GM21528 (cell line): ENCODE results near the gene THNSL1.
A peak's percentile ranks its signal among the peaks of the same experiment; 100 is the strongest.
"Not testable (repeated sequence)": the region's sequence is repeated elsewhere in the genome, so short reads cannot be mapped to it uniquely, and the experiment has no call there.

Source experiments
- ATAC-seq: cut with Tn5 transposase; IDR thresholded peaks from one replicate; pipeline ENCODE4 v1.9.1; 2021; ENCODE audit warnings: mild to moderate bottlenecking, moderate library complexity; ENCODE audit not compliant: unreplicated experiment, low FRiP score

THNSL1 gene, protein sequence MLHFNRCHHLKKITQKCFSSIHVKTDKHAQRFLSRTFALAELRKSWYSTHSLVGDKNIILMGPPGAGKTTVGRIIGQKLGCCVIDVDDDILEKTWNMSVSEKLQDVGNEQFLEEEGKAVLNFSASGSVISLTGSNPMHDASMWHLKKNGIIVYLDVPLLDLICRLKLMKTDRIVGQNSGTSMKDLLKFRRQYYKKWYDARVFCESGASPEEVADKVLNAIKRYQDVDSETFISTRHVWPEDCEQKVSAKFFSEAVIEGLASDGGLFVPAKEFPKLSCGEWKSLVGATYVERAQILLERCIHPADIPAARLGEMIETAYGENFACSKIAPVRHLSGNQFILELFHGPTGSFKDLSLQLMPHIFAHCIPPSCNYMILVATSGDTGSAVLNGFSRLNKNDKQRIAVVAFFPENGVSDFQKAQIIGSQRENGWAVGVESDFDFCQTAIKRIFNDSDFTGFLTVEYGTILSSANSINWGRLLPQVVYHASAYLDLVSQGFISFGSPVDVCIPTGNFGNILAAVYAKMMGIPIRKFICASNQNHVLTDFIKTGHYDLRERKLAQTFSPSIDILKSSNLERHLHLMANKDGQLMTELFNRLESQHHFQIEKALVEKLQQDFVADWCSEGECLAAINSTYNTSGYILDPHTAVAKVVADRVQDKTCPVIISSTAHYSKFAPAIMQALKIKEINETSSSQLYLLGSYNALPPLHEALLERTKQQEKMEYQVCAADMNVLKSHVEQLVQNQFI

GRCh38 chr10:25016376-25017153 lies at the start of gene THNSL1:
Gene THNSL1, plus strand, starts transcription at chr10:25016612. Its CDS starts 6,612 bp downstream, at chr10:25023224.
- ATAC-seq, result peak; percentile 99

DNA sequence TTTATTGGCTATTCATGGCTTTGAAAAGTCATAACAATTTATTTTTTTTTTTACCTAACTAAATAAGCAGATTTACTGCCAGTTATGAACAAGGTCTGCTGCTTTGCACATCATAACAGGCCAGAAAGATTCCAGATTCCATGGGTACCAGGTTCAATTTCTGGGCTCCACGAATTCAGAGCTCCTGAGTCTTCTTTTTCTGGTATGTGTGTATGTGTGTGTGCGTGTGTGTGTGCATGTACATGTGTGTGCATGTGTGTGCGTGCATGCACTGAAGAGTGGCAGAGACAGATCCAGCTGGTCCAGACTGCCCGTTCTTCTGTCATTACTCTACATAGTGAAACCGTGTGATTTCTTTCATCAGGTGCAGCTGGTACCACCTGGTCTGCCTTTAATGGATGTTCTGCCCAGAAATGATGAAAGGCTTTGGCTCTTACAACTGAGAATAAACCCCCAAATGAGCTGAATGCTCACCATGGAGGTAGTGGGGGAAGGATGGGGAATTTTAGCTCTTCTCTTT lies 49.4 kb upstream of the THNSL1 start:
- no peak for ATAC-seq

- no peak for ATAC-seq
These were observed 48.1 kb upstream of the THNSL1 start for GRCh38 chr10:24968349-24968748.

DNA sequence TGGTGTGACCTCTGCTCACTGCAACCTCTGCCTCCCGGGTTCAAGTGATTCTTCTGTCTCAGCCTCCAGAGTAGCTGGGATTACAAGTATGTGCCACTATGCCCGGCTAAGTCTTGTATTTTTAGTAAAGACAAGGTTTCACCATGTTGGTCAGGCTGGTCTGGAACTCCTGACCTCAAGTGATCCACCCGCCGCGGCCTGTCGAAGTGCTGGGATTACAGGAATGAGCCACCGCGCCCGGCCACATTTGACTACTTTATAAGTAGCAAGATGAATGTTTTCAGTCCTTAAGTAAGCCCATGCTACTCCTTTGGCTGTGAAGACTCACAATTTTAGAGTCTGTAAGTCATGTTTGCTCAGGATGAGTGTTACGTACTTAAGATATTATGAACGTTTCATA lies 47.5 kb upstream of the THNSL1 start:
- not testable (repeated sequence) for ATAC-seq

DNA sequence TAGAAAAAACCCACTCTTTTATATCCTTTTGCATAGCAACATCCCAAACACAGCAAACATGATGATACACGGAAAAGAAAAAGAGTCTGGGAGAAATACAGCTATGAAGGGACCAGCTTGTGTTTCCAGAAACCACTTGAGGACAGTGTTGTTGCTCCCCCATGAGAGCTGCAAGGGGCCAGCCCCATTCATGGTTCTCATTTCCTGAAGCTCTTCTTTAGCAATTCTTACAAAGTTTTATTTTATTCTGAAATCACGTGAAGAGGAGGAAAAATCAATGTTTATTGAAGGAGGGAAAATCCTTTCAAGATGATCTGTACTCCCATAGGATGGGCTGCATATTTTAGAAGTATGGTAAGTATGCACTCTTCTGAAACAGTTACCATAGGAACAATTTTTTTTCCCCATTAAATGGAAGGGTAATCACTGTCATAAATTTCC lies 46.6 kb upstream of the THNSL1 start:
- ATAC-seq, result no peak

GRCh38 chr10:24971374-24971773 lies 45.0 kb upstream of the THNSL1 start:
- ATAC-seq, result no peak

GRCh38 chr10:24973163-24973562 lies 43.2 kb upstream of the THNSL1 start:
- ATAC-seq, result no peak

DNA sequence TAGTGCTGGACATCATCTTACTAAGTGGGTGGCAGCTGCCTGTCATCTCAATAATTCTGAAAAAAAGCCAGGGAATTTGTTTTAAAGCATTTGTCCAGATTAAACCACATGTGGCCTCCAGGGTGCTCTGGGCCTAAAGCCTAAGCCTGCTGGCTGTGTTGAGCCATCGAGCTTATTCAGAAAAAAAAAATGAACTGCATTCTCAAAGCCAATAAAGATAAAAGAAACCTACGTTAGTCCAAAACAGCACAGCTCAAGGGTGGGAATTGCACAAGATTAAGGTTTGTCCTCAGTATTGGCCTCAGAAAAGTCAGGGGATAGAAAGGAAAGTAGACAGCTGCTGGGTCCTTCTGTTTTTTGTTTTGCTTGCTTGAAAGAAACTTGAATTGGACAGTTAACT lies 41.4 kb upstream of the THNSL1 start:
- ATAC-seq, result no peak

GRCh38 chr10:24979685-24980084 lies 36.7 kb upstream of the THNSL1 start:
- ATAC-seq, result no peak

GRCh38 chr10:24981161-24981710 lies 35.2 kb upstream of the THNSL1 start:
- no peak for ATAC-seq

DNA sequence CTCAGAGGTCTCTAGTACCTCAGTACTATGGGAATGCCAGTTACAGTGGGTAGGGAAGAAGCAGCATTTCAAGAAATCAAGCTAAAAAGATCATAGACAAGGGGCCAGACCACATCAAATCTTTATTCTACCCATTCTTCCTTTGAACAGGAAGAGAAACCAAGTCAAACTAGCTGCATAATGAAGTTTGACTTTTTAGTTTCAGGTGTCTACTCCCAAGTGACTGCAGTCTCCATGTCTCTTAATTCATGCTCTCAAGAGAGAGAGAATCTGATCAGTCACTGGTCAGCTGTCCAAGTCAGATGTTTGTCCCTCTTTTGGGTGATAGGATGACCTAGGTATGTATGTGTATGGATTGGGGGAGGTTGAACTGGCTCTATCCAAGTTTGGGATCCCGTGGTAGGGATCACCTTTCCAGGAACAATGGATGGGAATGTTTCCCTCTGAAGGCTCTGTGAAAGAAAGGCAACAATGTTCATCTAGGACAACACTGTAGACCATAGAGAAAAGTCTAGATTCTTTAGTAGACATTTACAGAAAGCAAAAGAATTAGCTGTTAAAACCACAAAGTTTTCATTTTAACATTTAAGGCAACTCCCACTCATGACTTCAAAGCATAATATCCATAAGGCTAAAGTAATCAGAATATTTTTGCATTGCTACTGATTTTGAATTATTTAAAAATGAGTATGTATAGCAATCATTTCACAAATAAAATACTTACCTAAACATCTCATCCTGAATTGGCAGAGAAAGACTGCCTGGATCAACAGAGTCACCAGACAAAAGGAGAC lies 33.9 kb upstream of the THNSL1 start:
- peak; percentile 61 for ATAC-seq

DNA sequence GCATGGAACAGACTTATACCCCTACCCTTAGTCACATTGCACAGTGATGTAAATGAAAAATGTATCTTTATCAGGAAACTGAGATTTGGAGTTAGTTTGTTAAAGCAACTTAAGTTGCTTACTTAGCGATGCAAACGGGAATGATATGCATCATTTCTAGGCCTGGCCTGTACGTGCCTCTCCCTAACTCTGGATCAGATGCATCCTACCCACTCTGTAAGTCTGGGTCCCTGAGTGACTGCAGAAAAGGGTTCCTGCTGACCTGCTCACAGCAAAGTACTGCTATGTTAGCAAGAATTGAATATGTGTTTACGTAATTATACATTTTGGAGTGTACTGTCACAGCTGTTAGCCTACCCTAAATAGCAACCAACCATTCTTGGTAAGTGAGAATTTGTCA lies 33.3 kb upstream of the THNSL1 start:
- no peak for ATAC-seq

GRCh38 chr10:24983946-24984345 lies 32.5 kb upstream of the THNSL1 start:
- ATAC-seq, result no peak

GRCh38 chr10:24984906-24985305 lies 31.5 kb upstream of the THNSL1 start:
- no peak for ATAC-seq

DNA sequence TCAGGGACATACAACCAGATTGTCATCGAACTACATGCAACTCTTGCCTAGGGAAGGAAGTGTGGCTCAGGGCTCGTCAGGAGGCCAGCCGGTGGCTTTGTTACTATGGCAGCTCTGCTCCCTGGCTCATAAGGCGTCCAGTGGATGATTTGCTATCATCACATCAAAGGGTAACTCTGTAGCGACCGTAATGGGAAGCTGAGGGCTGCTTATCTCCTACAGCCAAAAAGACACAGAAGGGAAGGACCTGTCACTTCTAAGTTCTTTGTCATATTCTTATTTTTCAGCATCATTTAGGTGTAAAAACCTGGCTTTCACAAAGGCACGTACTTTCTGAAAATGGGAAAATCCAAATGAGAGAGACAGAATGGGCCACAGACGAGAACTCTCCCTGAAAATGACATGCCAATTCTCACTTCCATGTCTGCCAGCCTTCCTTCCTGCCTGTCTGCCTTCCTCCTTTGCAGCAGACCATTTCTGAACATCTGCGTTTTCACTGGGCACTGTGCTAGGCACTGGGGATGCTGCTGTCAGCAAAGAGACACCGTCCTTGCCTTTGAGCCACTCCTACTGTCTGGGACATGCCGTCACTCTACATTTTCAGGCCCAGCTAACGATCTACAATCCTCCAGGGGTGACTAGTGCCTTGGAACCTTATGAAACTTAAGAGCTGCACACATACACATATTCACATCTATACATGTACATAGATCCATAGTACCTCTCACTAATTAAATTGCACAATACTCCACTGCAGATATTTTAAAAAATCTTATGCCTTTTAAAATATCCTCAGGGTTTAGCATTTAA lies 27.4 kb upstream of the THNSL1 start:
- ATAC-seq, result no peak

GRCh38 chr10:24989867-24990266 lies 26.5 kb upstream of the THNSL1 start:
- no peak for ATAC-seq

DNA sequence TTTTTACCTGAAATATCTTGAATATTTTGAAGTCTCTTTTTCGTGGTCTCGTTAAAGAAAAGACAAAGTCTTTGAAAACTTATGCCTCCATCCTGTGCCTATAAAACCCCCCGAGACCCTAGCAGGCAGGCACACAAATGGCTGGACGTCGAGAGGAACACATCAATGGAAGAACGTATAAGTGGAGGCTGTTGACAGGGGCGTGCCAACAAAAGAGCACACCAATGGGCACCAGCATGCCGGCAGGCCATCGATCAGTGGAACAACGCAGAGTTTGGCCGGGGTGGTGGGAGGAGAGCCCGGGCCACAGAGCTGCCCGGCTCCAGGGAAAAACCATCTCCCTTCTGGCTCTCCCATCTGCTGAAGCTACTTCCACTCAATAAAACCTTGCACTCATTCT lies 25.1 kb upstream of the THNSL1 start:
- ATAC-seq, result no peak

- ATAC-seq, result no peak
These were observed 23.8 kb upstream of the THNSL1 start for GRCh38 chr10:24992512-24993133.
